ENCODE measurements around the gene ANKRD62.

- TF ChIP-seq POLR2A (IDR thresholded peaks at IDR 0.05) (no peak), POLR2AphosphoS5 (IDR thresholded peaks at IDR 0.05; ENCODE audit: insufficient read depth in 1 of 2, low read depth in 1 of 2) (no peak)
- TF ChIP-seq, protein P1, sequence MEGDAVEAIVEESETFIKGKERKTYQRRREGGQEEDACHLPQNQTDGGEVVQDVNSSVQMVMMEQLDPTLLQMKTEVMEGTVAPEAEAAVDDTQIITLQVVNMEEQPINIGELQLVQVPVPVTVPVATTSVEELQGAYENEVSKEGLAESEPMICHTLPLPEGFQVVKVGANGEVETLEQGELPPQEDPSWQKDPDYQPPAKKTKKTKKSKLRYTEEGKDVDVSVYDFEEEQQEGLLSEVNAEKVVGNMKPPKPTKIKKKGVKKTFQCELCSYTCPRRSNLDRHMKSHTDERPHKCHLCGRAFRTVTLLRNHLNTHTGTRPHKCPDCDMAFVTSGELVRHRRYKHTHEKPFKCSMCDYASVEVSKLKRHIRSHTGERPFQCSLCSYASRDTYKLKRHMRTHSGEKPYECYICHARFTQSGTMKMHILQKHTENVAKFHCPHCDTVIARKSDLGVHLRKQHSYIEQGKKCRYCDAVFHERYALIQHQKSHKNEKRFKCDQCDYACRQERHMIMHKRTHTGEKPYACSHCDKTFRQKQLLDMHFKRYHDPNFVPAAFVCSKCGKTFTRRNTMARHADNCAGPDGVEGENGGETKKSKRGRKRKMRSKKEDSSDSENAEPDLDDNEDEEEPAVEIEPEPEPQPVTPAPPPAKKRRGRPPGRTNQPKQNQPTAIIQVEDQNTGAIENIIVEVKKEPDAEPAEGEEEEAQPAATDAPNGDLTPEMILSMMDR (IDR thresholded peaks at IDR 0.05): no peak
These were observed 5.5 kb downstream of the ANKRD62 start for GRCh38 chr18:12099160-12099559.

All from vagina (tissue), 2 donors.